Activated T-cell treated with anti-CD3 and anti-CD28 coated beads for 1 hour (primary cell): Measurements from ENCODE around the gene GOLGA8J.
"Not testable (repeated sequence)": the region's sequence is repeated elsewhere in the genome, so short reads cannot be mapped to it uniquely, and the experiment has no call there.

ENCODE experiments used
- DNase-seq: peaks from one replicate; pipeline ENCODE4 v3.0.0-alpha.2; 2020; ENCODE audit warnings: low read depth

GOLGA8J gene

GRCh38 chr15:30080816-30081215 is 1.9 kb upstream of the GOLGA8J start:
- not testable (repeated sequence) for DNase-seq

- DNase-seq: not testable (repeated sequence)
Observed at GRCh38 chr15:30097827-30098226, 15.1 kb downstream of the GOLGA8J start.

DNA sequence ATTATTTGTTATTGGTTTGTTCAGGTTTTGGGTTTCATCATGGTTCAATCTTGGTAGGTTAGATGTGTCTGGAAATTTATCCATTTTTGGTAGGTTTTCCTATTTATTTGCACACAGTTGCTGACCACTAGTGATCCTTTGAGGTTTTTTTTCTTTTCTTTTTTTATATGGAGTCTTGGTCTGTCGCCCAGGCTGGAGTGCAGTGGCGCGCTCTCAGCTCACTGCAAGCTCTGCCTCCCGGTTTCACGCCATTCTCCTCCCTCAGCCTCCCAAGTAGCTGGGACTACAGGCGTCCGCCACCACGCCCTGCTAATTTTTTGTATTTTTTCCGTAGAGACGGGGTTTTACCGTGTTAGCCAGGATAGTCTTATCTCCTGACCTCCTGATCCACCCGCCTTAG is 20.1 kb downstream of the GOLGA8J start:
- not testable (repeated sequence) for DNase-seq

- DNase-seq: not testable (repeated sequence)
Observed at GRCh38 chr15:30103941-30104507, 21.3 kb downstream of the GOLGA8J start.

- DNase-seq: not testable (repeated sequence)
Observed at GRCh38 chr15:30110591-30110990, 27.8 kb downstream of the GOLGA8J start.

GRCh38 chr15:30130066-30130465 is 47.3 kb downstream of the GOLGA8J start:
- DNase-seq: not testable (repeated sequence)

DNA sequence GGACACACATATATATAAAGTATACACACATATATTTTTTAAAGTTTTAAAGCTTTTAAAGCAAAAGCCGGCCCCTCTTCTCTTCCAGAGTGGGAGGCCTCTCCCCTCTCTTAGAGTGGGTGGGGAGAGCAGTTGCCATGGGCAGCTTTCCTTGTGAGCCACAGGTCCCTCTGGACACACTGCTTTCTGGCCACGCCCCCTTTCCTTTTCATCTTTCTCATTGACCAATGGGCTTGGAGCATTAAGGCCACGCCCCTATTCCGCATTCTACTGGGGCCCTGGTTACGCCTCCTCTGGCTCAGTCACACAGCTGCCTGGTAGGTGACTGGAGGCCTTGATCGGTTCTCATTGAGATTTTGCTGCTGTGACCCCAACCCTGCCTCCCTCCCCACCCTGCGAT is 52.0 kb downstream of the GOLGA8J start, which contains the start of gene GOLGA8T:
GOLGA8T (plus strand) TSS at position 301 of the 400 bp plus-strand sequence; CDS start at position 399, 98 bp downstream.
- not testable (repeated sequence) for DNase-seq
